RPMI8226 (cell line): Measurements from ENCODE around the gene DPP6.
"Not testable (repeated sequence)": the region's sequence is repeated elsewhere in the genome, so short reads cannot be mapped to it uniquely, and the experiment has no call there.

Experiments used
- DNase-seq: peaks from one replicate; pipeline ENCODE4 v3.0.0-alpha.2; 2015

DPP6 gene

GRCh38 chr7:154919344-154920225 lies 867.4 kb downstream of the DPP6 start:
- no peak for DNase-seq

DNA sequence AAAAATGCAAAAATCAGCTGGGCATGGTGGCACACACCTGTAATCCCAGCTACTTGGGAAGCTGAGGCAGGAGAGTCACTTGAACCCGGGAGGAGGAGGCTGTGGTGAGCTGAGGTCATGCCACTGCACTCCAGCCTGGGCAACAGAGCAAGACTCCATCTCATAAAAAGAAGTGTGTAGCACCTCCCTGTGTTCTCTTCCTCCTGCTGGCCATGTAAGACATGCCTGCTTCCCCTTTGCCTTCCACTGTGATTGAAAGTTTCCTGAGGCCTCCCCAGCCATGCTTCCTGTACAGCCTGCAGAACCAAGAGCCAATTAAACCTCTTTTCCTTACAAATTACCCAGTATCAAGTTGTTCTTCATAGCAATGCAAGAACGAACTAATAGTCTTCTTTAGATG lies 870.3 kb downstream of the DPP6 start:
- not testable (repeated sequence) for DNase-seq

GRCh38 chr7:154927624-154928125 lies 875.5 kb downstream of the DPP6 start:
- peak; percentile 91 for DNase-seq

GRCh38 chr7:154928136-154929005 lies 876.2 kb downstream of the DPP6 start:
- DNase-seq: peak; percentile 85

GRCh38 chr7:154929006-154929726 lies 877.0 kb downstream of the DPP6 start:
- no peak for DNase-seq

GRCh38 chr7:154931906-154932305 lies 879.7 kb downstream of the DPP6 start:
- DNase-seq: no peak

- not testable (repeated sequence) for DNase-seq
These were observed 882.3 kb downstream of the DPP6 start for GRCh38 chr7:154934353-154934952.

DNA sequence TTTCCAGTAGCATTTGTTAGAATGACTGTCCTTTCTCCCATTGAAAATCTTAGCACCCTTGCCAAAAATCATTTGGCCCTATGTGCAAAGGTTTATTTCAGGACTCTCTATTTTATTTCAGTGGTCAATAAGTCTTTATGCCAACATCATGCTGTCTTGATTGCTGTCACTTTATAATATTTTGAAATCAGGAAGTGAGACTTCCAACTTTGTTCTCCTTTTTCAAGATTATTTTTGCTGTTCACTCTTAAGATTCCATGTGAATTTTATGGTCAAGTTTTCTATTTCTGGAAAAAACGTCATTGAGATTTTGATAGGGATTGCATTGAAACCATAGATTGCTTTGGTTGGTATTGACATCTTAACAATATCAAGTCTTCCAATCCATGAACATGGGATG lies 885.6 kb downstream of the DPP6 start:
- DNase-seq: no peak

DNA sequence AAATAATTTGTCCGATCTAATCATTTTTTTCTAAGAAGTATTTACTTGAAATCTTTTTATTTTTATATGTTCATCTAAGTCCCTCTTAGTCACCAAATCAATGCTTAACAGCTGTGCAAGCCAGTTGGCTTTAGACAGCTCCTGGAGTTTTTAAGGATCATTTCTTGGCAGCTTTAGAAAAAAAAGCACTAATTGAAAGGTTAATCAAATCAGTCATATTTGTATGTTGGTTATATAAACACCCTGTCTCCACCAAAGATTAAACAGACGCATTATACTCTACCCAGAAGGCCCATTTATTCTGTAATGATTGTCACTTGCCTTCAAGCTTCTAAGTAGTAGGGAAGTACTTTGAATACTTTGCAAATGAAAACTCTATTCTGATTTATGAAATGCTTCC lies 890.5 kb downstream of the DPP6 start:
- no peak for DNase-seq
